PC-3 (cell line): Measurements from ENCODE around the gene STK39.

Experiments used
- CTCF ChIP-seq: fragments of 300-600 bp; sonication (generic); conservative IDR thresholded peaks from 2 replicates; pipeline ENCODE4 v1.5.1; 2017; ENCODE audit warnings: antibody characterized with exemption, low read depth, mild to moderate bottlenecking, low read length
- EZH2 ChIP-seq: fragments of 300-600 bp; sonication (generic); IDR thresholded peaks from one replicate; pipeline ENCODE4 v1.6.1; 2017; ENCODE audit warnings: antibody characterized with exemption, mild to moderate bottlenecking, low read length; ENCODE audit not compliant: unreplicated experiment
- EZH2phosphoT487 ChIP-seq: fragments of 300-600 bp; sonication (generic); IDR thresholded peaks from 2 replicates; pipeline ENCODE4 v1.6.1; 2018; ENCODE audit warnings: mild to moderate bottlenecking, antibody characterized with exemption, low read length, borderline replicate concordance

- TF ChIP-seq CTCF (no peak), EZH2 (no peak), EZH2phosphoT487 (no peak)
Measured at GRCh38 chr2:168049609-168050008, 197.8 kb downstream of the STK39 start.
